ENCODE results near the gene TSN. TPM values are rescaled to one million over a fixed set of nuclear protein-coding genes. Genes with fewer than 3 reads are reported as not detected.

Gene TSN
- total RNA-seq, 1 experiment from 2014 or later = 91.5 TPM

Other genes with a start within 250 kb of the TSN start
- gene RNU4ATAC, start 224.8 kb upstream of the TSN start, total RNA-seq (2021; ENCODE audit: unreplicated experiment) = not detected
- 41.9 TPM for gene CLASP1, start 106.2 kb upstream of the TSN start, total RNA-seq (2021; ENCODE audit: unreplicated experiment)
- 93.2 TPM for gene NIFK, start 18.8 kb upstream of the TSN start, total RNA-seq (2021; ENCODE audit: unreplicated experiment)